GM18498 (cell line): ENCODE results near the gene CRTC1.

Experiments
- ATAC-seq: cut with Tn5 transposase; IDR thresholded peaks from one replicate; pipeline ENCODE4 v1.9.1; 2021; ENCODE audit warnings: mild to moderate bottlenecking, moderate library complexity; ENCODE audit not compliant: unreplicated experiment

CRTC1 gene

DNA sequence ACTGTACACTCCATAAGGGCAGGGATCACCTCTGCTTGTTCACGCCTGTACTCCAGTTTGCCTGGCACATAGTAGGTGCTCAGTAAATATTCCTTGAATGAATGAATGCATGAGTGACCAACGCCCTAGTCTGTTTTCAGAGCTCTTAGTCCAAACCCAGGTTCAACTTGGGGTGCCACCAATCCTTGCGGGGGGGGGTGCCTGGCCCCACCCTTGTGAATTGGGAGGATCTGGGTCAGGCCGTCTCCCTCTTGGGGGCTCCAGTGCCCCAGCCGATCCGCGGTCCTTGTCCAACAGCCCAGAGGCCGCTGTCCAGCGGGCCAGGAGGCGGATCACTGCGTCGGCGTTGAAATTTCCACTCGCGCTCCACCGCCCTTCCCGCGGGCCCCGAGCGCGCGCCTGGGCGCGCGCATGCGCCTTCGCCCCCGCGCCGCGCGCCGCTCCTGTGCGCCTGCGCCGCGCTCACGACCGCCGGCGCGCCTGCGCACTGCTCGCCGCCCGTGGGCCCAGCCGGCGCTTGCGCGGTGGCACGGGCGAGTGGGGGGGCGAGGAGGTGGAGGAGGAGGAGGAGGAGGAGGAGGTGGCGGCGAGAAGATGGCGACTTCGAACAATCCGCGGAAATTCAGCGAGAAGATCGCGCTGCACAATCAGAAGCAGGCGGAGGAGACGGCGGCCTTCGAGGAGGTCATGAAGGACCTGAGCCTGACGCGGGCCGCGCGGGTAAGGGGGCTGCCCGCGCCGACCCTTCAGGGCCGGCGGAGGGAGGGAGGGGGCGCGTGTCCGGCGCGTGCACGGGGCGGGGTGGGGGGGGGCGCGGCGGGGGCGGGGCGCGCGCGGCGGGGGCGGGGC, at the start of gene CRTC1:
Gene CRTC1, plus strand, starts transcription at position 572 of the 849 bp plus-strand sequence. Its CDS starts 23 bp downstream, at position 595.
- peak; percentile 82 for ATAC-seq

DNA sequence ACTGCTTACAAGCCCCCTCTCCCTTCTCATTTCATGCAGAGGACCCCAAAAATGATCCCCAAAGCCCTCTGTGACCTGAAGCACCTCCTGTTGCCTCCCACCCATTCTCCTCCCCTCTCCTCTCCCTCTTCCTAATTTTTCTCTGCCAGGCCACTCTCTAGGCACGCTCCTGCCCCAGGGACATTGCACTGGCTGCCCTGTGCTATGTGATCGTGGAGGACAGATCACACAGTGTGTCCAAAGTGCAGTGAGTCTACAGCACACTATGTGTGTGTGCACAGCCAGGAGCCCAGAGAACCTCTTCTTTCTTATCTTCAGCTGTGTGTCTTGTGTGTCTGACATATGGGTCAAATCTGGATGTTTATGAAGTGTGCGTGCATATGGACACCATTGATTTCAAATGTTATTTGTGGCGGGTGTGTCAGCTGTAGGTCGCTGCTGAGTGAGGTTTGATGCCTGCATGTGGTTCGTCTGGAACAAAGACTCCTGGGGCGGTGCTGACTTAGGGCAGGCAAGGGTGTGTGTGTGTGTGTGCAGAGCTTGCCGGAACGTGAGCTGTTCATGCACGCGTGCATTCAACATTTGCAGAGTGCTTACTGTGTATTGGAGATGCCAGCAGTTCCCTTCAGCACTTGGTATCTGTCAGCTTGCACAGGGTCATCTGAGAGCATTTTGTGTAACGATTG, 48.7 kb upstream of the CRTC1 start:
- no peak for ATAC-seq

GRCh38 chr19:18635831-18636182, 47.7 kb upstream of the CRTC1 start:
- ATAC-seq, result no peak

DNA sequence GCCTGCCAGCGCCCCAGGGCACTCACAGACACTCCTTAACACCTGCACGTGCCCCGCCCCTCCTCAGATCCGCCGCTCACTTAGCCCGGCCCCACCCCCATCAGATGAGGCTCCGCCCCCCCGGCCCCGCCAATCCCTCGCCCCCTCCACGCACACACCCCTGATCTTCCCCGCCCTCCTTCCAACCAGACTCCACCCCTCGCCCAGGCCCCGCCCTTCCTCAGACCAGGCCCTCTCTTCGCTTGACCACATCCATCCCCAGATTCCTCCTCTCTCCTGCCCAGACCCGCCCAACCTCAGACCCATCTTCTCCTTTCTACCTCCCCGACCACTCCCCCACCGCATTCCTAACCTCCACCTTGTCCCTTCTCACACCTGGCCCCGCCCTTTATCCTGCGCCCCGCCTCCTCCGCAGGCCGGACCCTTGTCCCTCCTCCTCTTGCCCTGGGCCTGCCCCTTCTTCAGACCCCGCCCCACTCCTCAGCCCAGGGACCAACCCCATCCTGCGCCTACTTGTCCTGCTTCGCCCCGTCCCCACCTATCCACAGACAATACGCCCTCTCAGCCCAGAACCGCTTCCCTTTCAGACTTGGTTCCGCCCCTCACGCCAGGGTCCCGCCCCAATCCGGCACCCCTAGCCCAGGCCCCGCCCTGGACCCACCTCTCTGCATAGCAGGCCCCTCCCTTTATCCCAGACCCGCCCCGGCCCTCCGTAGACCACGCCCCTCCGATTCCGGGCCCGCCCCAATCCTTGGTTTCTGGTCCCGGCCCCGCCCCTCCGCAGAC, 47.1 kb upstream of the CRTC1 start:
- peak; percentile 93 for ATAC-seq

DNA sequence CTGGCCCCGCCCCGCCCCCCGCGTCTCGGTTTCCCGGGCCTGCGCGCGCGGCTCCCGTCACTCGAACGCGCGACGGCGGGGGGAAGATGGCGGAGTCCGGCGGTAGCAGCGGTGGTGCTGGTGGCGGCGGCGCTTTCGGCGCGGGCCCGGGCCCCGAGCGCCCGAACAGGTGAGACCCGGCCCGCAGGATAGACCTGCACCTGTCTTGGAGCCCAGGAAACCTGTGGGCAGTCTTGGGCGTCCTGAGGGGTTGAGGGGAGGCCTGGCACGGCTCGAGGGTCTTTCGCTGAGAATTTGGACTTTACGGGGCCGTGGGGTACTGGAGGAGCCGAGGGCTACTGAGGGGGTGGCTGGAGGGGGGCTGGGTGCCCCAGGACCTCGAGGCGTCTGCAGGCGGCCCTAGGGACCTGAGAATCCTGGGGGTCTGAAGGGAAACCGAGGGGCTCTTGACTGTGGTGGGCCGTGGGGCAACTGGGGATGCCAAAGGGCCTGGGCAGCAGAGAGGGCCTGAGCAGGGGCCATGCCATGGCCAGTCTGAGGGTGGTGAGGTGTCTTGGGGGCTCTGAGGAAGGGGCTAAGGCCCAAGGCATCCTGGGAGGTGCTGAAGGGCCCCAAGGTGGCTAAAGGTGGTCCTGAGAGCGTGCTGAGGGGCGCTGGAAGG, 46.4 kb upstream of the CRTC1 start, which contains the start of gene KLHL26:
Gene KLHL26, plus strand, starts transcription at position 60 of the 661 bp plus-strand sequence. Its CDS starts 27 bp downstream, at position 87.
- no peak for ATAC-seq

DNA sequence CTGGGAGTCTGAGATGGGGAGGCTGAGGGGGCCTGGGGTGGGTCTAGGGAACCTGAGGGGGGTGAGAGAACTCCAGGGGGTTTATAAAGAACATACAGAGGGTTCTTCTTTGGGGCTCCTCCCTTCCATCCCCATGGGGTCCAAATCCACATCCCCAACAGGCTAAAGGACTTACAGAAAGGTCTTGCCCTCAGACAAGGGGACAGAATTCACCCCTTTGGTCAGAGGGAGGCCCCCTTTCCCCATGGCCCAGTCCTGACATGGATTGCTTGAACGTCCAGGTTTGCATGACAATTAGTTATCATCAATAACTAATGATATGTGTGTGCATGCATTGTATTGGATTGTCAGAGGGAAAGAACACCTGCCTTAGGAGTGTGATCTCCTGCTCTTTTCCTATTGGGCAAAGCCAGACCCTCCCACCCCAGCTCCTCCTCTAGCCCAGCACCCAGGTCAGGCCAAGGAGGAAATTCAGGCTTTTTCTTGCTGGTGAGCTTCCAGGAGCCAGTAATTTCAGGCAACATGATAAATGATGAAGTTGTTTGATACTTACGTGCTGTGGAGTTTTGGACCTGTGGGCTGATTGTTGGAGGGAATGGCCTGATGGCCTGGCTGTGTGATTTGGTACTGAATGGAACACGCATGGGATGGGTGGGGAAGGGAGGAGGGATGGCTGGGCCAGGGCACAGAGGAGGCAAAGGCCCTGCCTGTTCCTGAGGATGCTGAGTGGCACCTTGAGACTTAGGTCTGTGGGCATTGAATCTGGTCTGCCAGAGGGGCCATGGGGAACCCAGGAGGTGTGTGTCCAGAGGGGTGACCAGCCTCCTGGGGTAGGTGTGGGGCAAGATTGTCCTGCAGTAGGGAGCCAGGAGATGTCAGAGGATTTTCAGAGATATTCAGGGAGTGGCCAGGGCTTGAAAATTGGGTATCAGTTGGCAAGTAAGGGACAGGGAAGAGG, 45.5 kb upstream of the CRTC1 start:
- ATAC-seq, result no peak

- ATAC-seq, result no peak
Observed at GRCh38 chr19:18639706-18640243, 43.7 kb upstream of the CRTC1 start.

DNA sequence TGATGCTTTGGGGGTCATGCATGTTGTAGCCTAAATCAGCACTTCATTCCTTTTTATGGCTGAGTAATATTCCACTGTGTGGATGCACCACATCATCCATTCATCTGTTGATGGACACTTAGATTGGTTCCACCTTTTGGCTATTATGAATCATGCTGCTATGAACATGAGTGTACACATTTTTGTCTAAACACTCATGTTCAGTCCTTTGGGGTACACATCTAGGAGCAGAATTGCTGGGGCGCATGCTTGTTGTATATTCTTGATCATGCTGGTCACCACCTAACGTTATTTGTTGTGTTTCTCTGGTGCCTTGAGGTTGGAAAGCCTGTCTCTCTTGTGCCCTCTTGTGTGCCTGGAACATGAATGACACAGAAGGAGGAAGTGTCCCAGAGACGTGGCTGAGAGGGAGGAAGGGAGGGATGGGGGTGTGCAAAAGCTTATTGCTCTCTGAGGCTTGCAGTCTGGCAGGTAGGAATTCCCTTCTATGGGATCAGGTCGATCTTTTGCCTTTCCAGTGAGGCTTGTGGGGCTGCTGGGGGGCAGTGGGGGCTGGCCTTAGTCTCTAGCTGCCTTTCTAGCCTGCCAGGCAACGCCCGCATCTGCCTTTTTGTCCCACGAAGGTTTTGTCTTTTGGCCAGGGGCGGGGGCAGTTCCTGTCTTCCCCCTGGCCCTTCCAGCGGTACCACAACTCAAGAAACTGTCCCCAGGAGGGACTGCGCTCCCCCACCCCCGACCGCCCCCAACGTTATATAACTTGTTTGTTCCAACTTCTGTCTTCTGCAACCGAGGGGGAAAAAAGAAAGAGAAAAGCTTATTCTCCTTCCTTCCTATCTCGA, 39.1 kb upstream of the CRTC1 start:
- ATAC-seq, result no peak

- no peak for ATAC-seq
Observed at GRCh38 chr19:18645035-18645511, 38.4 kb upstream of the CRTC1 start.

- no peak for ATAC-seq
Observed at GRCh38 chr19:18646535-18647370, 36.7 kb upstream of the CRTC1 start.

DNA sequence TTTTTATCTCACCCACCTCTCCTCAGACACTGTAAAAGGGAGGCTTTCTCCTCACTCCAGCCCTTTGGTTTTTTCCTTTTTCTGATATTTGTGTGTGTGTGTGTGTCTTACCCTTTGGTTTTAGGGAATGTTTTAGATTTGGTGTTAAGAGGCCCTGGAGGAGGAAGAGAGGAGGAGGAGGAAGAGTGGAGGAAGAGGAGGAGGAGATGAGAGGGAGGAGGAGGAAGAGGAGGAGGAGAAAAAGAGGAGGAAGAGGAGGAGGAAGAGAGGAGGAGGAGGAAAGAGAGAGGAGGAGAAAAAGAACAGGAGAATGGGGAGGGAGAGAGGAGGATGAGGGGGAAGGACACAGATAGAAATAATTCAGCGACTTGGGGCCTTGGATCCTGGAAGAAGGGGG, 36.1 kb upstream of the CRTC1 start:
- no peak for ATAC-seq

GRCh38 chr19:18647807-18648206, 35.7 kb upstream of the CRTC1 start:
- ATAC-seq, result no peak

- no peak for ATAC-seq
Observed at GRCh38 chr19:18648973-18649315, 34.5 kb upstream of the CRTC1 start.

DNA sequence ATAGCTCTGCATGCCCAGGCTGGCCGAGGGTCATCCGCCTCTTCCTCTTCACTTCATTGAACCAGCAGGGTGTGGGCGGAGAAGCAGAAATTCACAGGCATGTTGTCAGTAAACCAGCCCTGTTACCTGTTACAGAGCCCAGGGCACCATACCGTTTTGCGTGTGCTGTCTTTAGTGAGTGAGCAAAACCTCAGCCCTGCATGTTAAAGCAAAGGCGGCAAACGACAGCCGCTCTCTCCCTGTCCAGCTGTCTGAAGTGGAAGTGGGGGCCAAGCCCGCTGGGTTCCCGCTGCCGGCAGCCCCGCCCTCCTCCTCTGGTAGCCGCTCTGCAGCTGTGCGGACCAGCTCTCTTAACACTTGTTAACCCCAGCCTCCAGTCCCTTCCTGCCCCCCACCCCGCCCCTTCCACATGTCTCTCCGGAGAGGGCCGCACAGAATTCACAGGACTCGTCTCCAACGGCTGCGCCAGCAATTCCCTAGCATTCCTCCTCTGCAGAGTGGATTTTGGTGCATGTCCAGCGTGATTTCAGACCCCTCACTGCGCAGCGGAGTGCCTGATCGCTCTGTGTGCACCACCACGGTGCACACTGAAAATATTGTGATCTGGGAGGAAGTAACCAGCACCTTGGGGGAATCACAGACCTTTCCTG, 34.0 kb upstream of the CRTC1 start:
- ATAC-seq, result no peak

DNA sequence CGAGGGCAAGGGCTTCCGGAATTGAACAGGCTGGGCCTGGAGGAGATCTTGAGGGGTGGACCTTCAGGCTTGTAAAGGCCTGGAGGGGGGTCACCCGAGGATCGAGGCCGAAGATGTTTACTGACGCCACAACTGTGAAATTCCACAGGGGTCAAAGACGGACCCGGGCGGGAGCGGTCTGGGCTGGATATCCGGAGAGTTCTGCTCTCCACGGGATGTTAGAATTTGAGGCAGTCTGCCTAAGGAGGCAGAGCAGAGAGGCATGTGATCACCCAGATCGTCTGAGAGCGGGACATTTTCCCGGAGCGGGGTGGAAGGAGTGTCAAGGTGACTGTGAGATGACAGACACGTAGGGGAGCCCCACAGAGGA, 33.5 kb upstream of the CRTC1 start:
- no peak for ATAC-seq

- ATAC-seq, result no peak
Observed at GRCh38 chr19:18650468-18651041, 32.9 kb upstream of the CRTC1 start.

DNA sequence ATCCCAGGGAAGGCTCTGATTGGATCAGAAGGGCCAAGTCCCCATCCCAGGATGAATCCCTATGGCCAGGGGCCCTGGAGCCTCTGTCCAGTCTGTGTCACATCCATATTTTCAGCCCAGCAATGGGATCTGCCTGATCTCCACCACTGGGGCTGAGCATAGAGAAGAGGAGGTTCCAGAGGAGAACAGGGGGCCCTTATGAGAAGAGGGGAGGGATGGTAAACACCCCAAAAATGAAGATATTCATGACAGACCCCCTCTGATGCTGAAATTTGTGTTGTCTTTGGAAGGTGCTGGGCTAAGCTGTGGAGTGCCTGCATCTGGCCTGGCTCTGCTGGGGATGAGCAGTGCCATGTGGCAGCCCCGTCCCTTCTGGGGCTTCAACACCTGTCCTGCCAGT, 32.2 kb upstream of the CRTC1 start:
- ATAC-seq, result no peak
